ENCODE results near the gene SPON2. TPM values are rescaled to one million over a fixed set of nuclear protein-coding genes. Genes with fewer than 3 reads are reported as not detected.

The SPON2 gene
- polyA plus RNA-seq, 1 experiment = 132 TPM

- no peaks in the 10 kb centered on the region for H3K27me3 ChIP-seq (ENCODE audit: control insufficient read depth, insufficient read depth, low read length)
- no peak overlapping the region for H3K4me3 ChIP-seq (ENCODE audit: low read depth, low read length)
- peaks cover 6% of the 10 kb centered on the region; the same call in 1 of the 2 replicates for H3K9me3 ChIP-seq (ENCODE audit: control insufficient read depth, insufficient read depth, low read length)
- peak overlapping the region; percentile 98 for H3K27ac ChIP-seq (ENCODE audit: low read depth, low read length)
- ChIA-PET POLR2A (interaction anchor here (0.6 to 4.2 kb wide), 4 partner anchors 10 to 45 kb away, joined by 3 to 32 read pairs (median 3); partner anchors contain the start of gene SPON2), CTCF (interaction anchor here (1.0 to 1.1 kb wide), 2 partner anchors 36 to 72 kb away, joined by 3 to 4 read pairs; no protein-coding TSS in a partner anchor)
- DNase-seq (ENCODE audit: low read depth, low spot score) = no peak
- no peak for TF ChIP-seq CTCF (IDR thresholded peaks at IDR 0.05; ENCODE audit: low read depth, low read length)
These were observed 30.7 kb upstream of the SPON2 start for GRCh38 chr4:1203026-1203616.

GRCh38 chr4:1202526-1203011 lies 30.2 kb upstream of the SPON2 start:
- peak overlapping the region; percentile 98 for H3K27ac ChIP-seq (ENCODE audit: low read depth, low read length)
- no peak overlapping the region for H3K4me3 ChIP-seq (ENCODE audit: low read depth, low read length)
- no peak for DNase-seq (ENCODE audit: low read depth, low spot score)
- CTCF ChIA-PET = interaction anchor here (1.0 to 1.1 kb wide), 2 partner anchors 35 to 72 kb away, joined by 3 to 4 read pairs; no protein-coding TSS in a partner anchor
- TF ChIP-seq CTCF (IDR thresholded peaks at IDR 0.05; ENCODE audit: low read depth, low read length) = no peak
- H3K9me3 ChIP-seq (ENCODE audit: control insufficient read depth, insufficient read depth, low read length) = peaks cover 3% of the 10 kb centered on the region; the same call in 1 of the 2 replicates
- H3K27me3 ChIP-seq (ENCODE audit: control insufficient read depth, insufficient read depth, low read length) = no peaks in the 10 kb centered on the region
- POLR2A ChIA-PET = interaction anchor here (0.6 to 4.2 kb wide), 6 partner anchors 10 to 46 kb away, joined by 3 to 32 read pairs (median 4); partner anchors contain the start of gene SPON2

GRCh38 chr4:1201851-1202525 lies 29.6 kb upstream of the SPON2 start:
- peak overlapping the region; percentile 98 for H3K27ac ChIP-seq (ENCODE audit: low read depth, low read length)
- no peaks in the 10 kb centered on the region for H3K27me3 ChIP-seq (ENCODE audit: control insufficient read depth, insufficient read depth, low read length)
- ChIA-PET CTCF (no interaction called here), POLR2A (interaction anchor here (1.2 to 4.2 kb wide), 4 partner anchors 8 to 29 kb away, joined by 3 to 32 read pairs (median 8); partner anchors contain the start of gene SPON2)
- DNase-seq (ENCODE audit: low read depth, low spot score) = peak; percentile 86
- no peak for TF ChIP-seq CTCF (IDR thresholded peaks at IDR 0.05; ENCODE audit: low read depth, low read length)
- H3K4me3 ChIP-seq (ENCODE audit: low read depth, low read length) = peak overlapping the region; percentile 4; the same call in 1 of the 2 replicates
- H3K9me3 ChIP-seq (ENCODE audit: control insufficient read depth, insufficient read depth, low read length) = peaks cover 3% of the 10 kb centered on the region; the same call in 1 of the 2 replicates

- Histone ChIP-seq H3K4me3 (ENCODE audit: low read depth, low read length) (peak overlapping the region; percentile 41), H3K27me3 (ENCODE audit: control insufficient read depth, insufficient read depth, low read length) (no peaks in the 10 kb centered on the region), H3K27ac (ENCODE audit: low read depth, low read length) (peak overlapping the region; percentile 98), H3K9me3 (ENCODE audit: control insufficient read depth, insufficient read depth, low read length) (peaks cover 7% of the 10 kb centered on the region; the same call in 1 of the 2 replicates)
- ChIA-PET POLR2A (interaction anchor here (0.5 to 4.2 kb wide), 9 partner anchors 8 to 157 kb away, joined by 3 to 32 read pairs (median 5); partner anchors contain the start of gene SPON2), CTCF (no interaction called here)
- no peak for TF ChIP-seq CTCF (IDR thresholded peaks at IDR 0.05; ENCODE audit: low read depth, low read length)
- DNase-seq (ENCODE audit: low read depth, low spot score) = peak; percentile 87
These were observed 28.1 kb upstream of the SPON2 start for GRCh38 chr4:1200425-1201035.

All from AG04450 (cell line).